SK-N-SH (cell line): ENCODE results near the gene TMEM167A. TPM values are rescaled to one million over a fixed set of nuclear protein-coding genes. Genes with fewer than 3 reads are reported as not detected.

ENCODE experiments used
- CTCF ChIA-PET: fragments of 300-600, 350-600 bp; formaldehyde crosslinking; extraction: SDS; loops from one replicate; lab custom pipeline; 2021; lab: Yijun Ruan, JAX
- POLR2A ChIA-PET: fragments of 350-600 bp; sonication (Branson Sonifier 250); formaldehyde crosslinking; extraction: SDS; loops from one replicate; lab custom pipeline; 2020; ENCODE audit warnings: antibody characterized with exemption, inconsistent platforms; lab: Yijun Ruan, JAX
- DNase-seq: peaks from one replicate; pipeline ENCODE4 v3.0.0; 2012
- H2AFZ ChIP-seq: fragments of 200-600 bp; sonication (generic); 2 replicates; pipeline ENCODE4 v1.8.1; 2016; ENCODE audit warnings: antibody characterized with exemption, mild to moderate bottlenecking, low read depth
- H3F3A ChIP-seq: fragments of 200-600 bp; sonication (generic); replicated peaks from 2 replicates; pipeline ENCODE3; 2016; ENCODE audit warnings: antibody characterized with exemption, mild to moderate bottlenecking; ENCODE audit not compliant: insufficient read depth
- H3K27ac ChIP-seq, 2 experiments: fragments of 200-500 bp in 1 of 2; fragments of 200-600 bp in 1 of 2; sonication (Bioruptor generic) in 1 of 2; sonication (generic), shearing (Covaris generic) in 1 of 2; 2 replicates each; pipeline versions ENCODE4 v1.5.1 to v1.6.1; 2014 to 2016; ENCODE audit warnings: low read depth in 2 of 2, inconsistent platforms in 1 of 2, low read length in 1 of 2, mild to moderate bottlenecking in 1 of 2, mixed read lengths in 1 of 2
- H3K27me3 ChIP-seq: fragments of 200-600 bp; sonication (generic), shearing (Covaris generic); 2 replicates; pipeline ENCODE4 v1.6.1; 2016; ENCODE audit warnings: mixed run types; ENCODE audit not compliant: insufficient read depth
- H3K36me3 ChIP-seq, 2 experiments: fragments of 200-500 bp in 1 of 2; fragments of 200-600 bp in 1 of 2; sonication (Bioruptor generic) in 1 of 2; sonication (generic) in 1 of 2; replicated peaks in 1 of 2; 2 replicates each; pipeline versions ENCODE3 to v1.5.1; 2014 to 2016; ENCODE audit warnings: low read length in 1 of 2, mild to moderate bottlenecking in 1 of 2; ENCODE audit not compliant: insufficient read depth in 2 of 2, control insufficient read depth in 1 of 2
- H3K4me1 ChIP-seq, 2 experiments: fragments of 200-500 bp in 1 of 2; fragments of 200-600 bp in 1 of 2; sonication (Bioruptor generic) in 1 of 2; sonication (generic), shearing (Covaris generic) in 1 of 2; 2 replicates each; pipeline versions ENCODE4 v1.5.1 to v1.6.1; 2014 to 2016; ENCODE audit warnings: low read depth in 1 of 2, low read length in 1 of 2, mixed run types in 1 of 2; ENCODE audit not compliant: insufficient read depth in 2 of 2, control insufficient read depth in 1 of 2
- H3K4me2 ChIP-seq: fragments of 200-600 bp; sonication (generic), shearing (Covaris generic); 2 replicates; pipeline ENCODE4 v1.6.1; 2017; ENCODE audit warnings: mixed run types
- H3K4me3 ChIP-seq, 2 experiments: fragments of 200-500 bp in 1 of 2; fragments of 200-600 bp in 1 of 2; sonication (Bioruptor generic) in 1 of 2; sonication (generic), shearing (Covaris generic) in 1 of 2; 2 replicates each; pipeline versions ENCODE4 v1.5.1 to v1.8.1; 2014 to 2016; ENCODE audit warnings: low read depth in 2 of 2, inconsistent platforms in 1 of 2, low read length in 1 of 2, mild to moderate bottlenecking in 1 of 2, mixed read lengths in 1 of 2, moderate library complexity in 1 of 2
- H3K79me2 ChIP-seq: fragments of 200-600 bp; sonication (generic); 2 replicates; pipeline ENCODE4 v1.8.1; 2017; ENCODE audit warnings: mild to moderate bottlenecking; ENCODE audit not compliant: insufficient read depth
- H3K9ac ChIP-seq: fragments of 200-600 bp; sonication (generic); 2 replicates; pipeline ENCODE4 v1.6.1; 2017; ENCODE audit warnings: mixed run types
- H3K9me2 ChIP-seq: fragments of 200-600 bp; sonication (generic); 2 replicates; pipeline ENCODE4 v1.6.1; 2017; ENCODE audit warnings: mixed run types
- H3K9me3 ChIP-seq: fragments of 200-600 bp; sonication (generic); 2 replicates; pipeline ENCODE4 v1.6.1; 2017; ENCODE audit warnings: mixed run types, mild to moderate bottlenecking, moderate library complexity
- H4K20me1 ChIP-seq: fragments of 200-600 bp; sonication (generic); 2 replicates; pipeline ENCODE4 v1.6.1; 2017; ENCODE audit warnings: mild to moderate bottlenecking, mixed run types; ENCODE audit not compliant: insufficient read depth
- ELF1 ChIP-seq: IDR thresholded peaks from 2 replicates; pipeline ENCODE4 v1.4.0; 2012
- EZH2phosphoT487 ChIP-seq: fragments of 200-600 bp; sonication (generic); IDR thresholded peaks from 2 replicates; pipeline ENCODE4 v1.6.1; 2017; ENCODE audit warnings: low read depth, mixed run types, mild to moderate bottlenecking, antibody characterized with exemption, moderate library complexity, borderline replicate concordance
- FOXM1 ChIP-seq: IDR thresholded peaks from 2 replicates; pipeline ENCODE4 v1.4.0; 2012; ENCODE audit warnings: low read depth, mild to moderate bottlenecking
- GABPA ChIP-seq: IDR thresholded peaks from 2 replicates; pipeline ENCODE4 v1.4.0; 2012; ENCODE audit warnings: low read depth, mild to moderate bottlenecking
- GATA2 ChIP-seq: sonication (generic); formaldehyde crosslinking; IDR thresholded peaks from 2 replicates; pipeline ENCODE4 v1.5.0; 2020; ENCODE audit warnings: mild to moderate bottlenecking, missing genetic modification reagents
- RAD21 ChIP-seq: IDR thresholded peaks from 2 replicates; pipeline ENCODE4 v1.6.1; 2012; ENCODE audit warnings: mild to moderate bottlenecking, low read length
- RCOR1 ChIP-seq: fragments of 150-350 bp; IDR thresholded peaks from 2 replicates; pipeline ENCODE4 v1.6.1; 2017; ENCODE audit warnings: antibody characterized with exemption, low read length
- RFX5 ChIP-seq: IDR thresholded peaks from 2 replicates; pipeline ENCODE4 v1.6.1; 2012; ENCODE audit warnings: mild to moderate bottlenecking, improper control_type of control experiment, low read length
- RXRA ChIP-seq: IDR thresholded peaks from 2 replicates; pipeline ENCODE4 v1.4.0; 2012; ENCODE audit warnings: low read depth, mild to moderate bottlenecking, borderline replicate concordance
- SIN3A ChIP-seq: IDR thresholded peaks from 2 replicates; pipeline ENCODE4 v1.6.1; 2012; ENCODE audit warnings: low read depth, mild to moderate bottlenecking, low read length, moderate library complexity, borderline replicate concordance
- SMC3 ChIP-seq: IDR thresholded peaks from 2 replicates; pipeline ENCODE4 v1.6.1; 2012; ENCODE audit warnings: low read depth, low read length, improper control_type of control experiment
- TAF1 ChIP-seq: IDR thresholded peaks from 2 replicates; pipeline ENCODE4 v1.6.1; 2012; ENCODE audit warnings: low read depth, mild to moderate bottlenecking, low read length, moderate library complexity, borderline replicate concordance
- TCF12 ChIP-seq: IDR thresholded peaks from 2 replicates; pipeline ENCODE4 v1.4.0; 2012
- TEAD4 ChIP-seq: IDR thresholded peaks from 2 replicates; pipeline ENCODE4 v1.4.0; 2012; ENCODE audit warnings: mild to moderate bottlenecking, borderline replicate concordance; ENCODE audit not compliant: insufficient read depth
- YY1 ChIP-seq: IDR thresholded peaks from 2 replicates; pipeline ENCODE4 v1.4.0; 2012; ENCODE audit warnings: low read depth, mild to moderate bottlenecking
- WGBS: methylation state at CpG from one replicate; pipeline ENCODE4 v1.1.6; 2017; ENCODE audit warnings: low lambda C conversion rate; 5-methylcytosine and 5-hydroxymethylcytosine counted together
- polyA plus RNA-seq, 3 experiments: library from polyadenylated mRNA; depleted of rRNA; stranded (reverse); fragments of >200 nt; gene quantifications; 2 replicates each; pipeline ENCODE4 v1.2.3, GENCODE V29; 2012
- TF ChIP-seq, protein P1 (sequence below): fragments of 150-350 bp; IDR thresholded peaks from 2 replicates; pipeline ENCODE4 v1.6.1; 2016; ENCODE audit warnings: mild to moderate bottlenecking, low read depth, low read length
- TF ChIP-seq, protein P2 (sequence below): IDR thresholded peaks from 2 replicates; pipeline ENCODE4 v1.4.0; 2012; ENCODE audit warnings: low read depth, borderline replicate concordance
- TF ChIP-seq, protein P3 (sequence below): IDR thresholded peaks from 2 replicates; pipeline ENCODE4 v1.6.1; 2012; ENCODE audit warnings: mild to moderate bottlenecking, low read depth, low read length, moderate library complexity
- TF ChIP-seq, protein P4 (sequence below): fragments of 150-350 bp; IDR thresholded peaks from 2 replicates; pipeline ENCODE4 v1.6.1; 2017; ENCODE audit warnings: antibody characterized with exemption, low read length, low read depth, borderline replicate concordance
- TF ChIP-seq, protein P5 (sequence below): IDR thresholded peaks from 2 replicates; pipeline ENCODE4; 2012

The TMEM167A gene
- polyA plus RNA-seq, 1 of the 3 experiments (the other 2 are of a cell fraction) = 23.7 TPM

DNA sequence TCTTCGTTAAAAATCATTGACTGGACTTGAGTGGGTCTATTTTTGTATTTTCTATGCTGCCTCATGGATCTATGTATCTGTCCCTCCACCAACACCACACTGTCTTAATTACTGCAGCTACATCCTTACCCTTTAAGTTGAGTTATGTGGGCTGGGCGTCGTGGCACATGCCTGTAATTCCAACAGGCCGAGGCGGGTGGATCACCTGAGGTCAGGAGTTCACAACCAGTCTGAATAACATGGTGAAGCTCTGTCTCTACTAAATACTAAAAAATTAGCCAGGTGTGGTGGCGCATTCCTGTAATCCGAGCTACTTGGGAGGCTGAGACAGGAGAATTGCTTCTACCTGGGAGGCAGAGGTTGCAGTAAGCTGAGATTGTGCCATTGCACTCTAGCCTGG lies 48.4 kb upstream of the TMEM167A start (continued):
- TF ChIP-seq, protein P1, sequence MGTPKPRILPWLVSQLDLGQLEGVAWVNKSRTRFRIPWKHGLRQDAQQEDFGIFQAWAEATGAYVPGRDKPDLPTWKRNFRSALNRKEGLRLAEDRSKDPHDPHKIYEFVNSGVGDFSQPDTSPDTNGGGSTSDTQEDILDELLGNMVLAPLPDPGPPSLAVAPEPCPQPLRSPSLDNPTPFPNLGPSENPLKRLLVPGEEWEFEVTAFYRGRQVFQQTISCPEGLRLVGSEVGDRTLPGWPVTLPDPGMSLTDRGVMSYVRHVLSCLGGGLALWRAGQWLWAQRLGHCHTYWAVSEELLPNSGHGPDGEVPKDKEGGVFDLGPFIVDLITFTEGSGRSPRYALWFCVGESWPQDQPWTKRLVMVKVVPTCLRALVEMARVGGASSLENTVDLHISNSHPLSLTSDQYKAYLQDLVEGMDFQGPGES = no peak
- TF ChIP-seq, protein P2, sequence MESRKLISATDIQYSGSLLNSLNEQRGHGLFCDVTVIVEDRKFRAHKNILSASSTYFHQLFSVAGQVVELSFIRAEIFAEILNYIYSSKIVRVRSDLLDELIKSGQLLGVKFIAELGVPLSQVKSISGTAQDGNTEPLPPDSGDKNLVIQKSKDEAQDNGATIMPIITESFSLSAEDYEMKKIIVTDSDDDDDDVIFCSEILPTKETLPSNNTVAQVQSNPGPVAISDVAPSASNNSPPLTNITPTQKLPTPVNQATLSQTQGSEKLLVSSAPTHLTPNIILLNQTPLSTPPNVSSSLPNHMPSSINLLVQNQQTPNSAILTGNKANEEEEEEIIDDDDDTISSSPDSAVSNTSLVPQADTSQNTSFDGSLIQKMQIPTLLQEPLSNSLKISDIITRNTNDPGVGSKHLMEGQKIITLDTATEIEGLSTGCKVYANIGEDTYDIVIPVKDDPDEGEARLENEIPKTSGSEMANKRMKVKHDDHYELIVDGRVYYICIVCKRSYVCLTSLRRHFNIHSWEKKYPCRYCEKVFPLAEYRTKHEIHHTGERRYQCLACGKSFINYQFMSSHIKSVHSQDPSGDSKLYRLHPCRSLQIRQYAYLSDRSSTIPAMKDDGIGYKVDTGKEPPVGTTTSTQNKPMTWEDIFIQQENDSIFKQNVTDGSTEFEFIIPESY = no peak
- TF ChIP-seq, protein P3, sequence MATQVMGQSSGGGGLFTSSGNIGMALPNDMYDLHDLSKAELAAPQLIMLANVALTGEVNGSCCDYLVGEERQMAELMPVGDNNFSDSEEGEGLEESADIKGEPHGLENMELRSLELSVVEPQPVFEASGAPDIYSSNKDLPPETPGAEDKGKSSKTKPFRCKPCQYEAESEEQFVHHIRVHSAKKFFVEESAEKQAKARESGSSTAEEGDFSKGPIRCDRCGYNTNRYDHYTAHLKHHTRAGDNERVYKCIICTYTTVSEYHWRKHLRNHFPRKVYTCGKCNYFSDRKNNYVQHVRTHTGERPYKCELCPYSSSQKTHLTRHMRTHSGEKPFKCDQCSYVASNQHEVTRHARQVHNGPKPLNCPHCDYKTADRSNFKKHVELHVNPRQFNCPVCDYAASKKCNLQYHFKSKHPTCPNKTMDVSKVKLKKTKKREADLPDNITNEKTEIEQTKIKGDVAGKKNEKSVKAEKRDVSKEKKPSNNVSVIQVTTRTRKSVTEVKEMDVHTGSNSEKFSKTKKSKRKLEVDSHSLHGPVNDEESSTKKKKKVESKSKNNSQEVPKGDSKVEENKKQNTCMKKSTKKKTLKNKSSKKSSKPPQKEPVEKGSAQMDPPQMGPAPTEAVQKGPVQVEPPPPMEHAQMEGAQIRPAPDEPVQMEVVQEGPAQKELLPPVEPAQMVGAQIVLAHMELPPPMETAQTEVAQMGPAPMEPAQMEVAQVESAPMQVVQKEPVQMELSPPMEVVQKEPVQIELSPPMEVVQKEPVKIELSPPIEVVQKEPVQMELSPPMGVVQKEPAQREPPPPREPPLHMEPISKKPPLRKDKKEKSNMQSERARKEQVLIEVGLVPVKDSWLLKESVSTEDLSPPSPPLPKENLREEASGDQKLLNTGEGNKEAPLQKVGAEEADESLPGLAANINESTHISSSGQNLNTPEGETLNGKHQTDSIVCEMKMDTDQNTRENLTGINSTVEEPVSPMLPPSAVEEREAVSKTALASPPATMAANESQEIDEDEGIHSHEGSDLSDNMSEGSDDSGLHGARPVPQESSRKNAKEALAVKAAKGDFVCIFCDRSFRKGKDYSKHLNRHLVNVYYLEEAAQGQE = no peak
- TF ChIP-seq EZH2phosphoT487 (no peak), ELF1 (no peak)
- TF ChIP-seq, all 33 proteins: peak for 0

GRCh38 chr5:83124593-83124992 lies 47.4 kb upstream of the TMEM167A start:
- no peaks in the 10 kb centered on the region for H3K79me2 ChIP-seq
- no peak overlapping the region for H3K4me2 ChIP-seq
- H3K27ac ChIP-seq = no peak overlapping the region
- no peaks in the 10 kb centered on the region for H3K4me1 ChIP-seq
- no peaks in the 10 kb centered on the region for H3K27me3 ChIP-seq
- DNase-seq = no peak
- H3K9me2 ChIP-seq = no peaks in the 10 kb centered on the region
- H3F3A ChIP-seq = no peaks in the 10 kb centered on the region
- no peak overlapping the region for H3K4me3 ChIP-seq
- no peak overlapping the region for H3K9ac ChIP-seq
- TF ChIP-seq GABPA = no peak
- TF ChIP-seq YY1 = no peak
- no peak for TF ChIP-seq TCF12
- no peak for TF ChIP-seq RFX5
- TF ChIP-seq GATA2 (CRISPR knock-in tag) = no peak
- TF ChIP-seq FOXM1 = no peak
- TF ChIP-seq RAD21 = no peak
- TF ChIP-seq, protein P4, sequence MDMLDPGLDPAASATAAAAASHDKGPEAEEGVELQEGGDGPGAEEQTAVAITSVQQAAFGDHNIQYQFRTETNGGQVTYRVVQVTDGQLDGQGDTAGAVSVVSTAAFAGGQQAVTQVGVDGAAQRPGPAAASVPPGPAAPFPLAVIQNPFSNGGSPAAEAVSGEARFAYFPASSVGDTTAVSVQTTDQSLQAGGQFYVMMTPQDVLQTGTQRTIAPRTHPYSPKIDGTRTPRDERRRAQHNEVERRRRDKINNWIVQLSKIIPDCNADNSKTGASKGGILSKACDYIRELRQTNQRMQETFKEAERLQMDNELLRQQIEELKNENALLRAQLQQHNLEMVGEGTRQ = no peak
- no peak for TF ChIP-seq SMC3
- TF ChIP-seq TEAD4 = no peak
- no peak for TF ChIP-seq RXRA
- no peak for TF ChIP-seq SIN3A
- TF ChIP-seq, protein P5, sequence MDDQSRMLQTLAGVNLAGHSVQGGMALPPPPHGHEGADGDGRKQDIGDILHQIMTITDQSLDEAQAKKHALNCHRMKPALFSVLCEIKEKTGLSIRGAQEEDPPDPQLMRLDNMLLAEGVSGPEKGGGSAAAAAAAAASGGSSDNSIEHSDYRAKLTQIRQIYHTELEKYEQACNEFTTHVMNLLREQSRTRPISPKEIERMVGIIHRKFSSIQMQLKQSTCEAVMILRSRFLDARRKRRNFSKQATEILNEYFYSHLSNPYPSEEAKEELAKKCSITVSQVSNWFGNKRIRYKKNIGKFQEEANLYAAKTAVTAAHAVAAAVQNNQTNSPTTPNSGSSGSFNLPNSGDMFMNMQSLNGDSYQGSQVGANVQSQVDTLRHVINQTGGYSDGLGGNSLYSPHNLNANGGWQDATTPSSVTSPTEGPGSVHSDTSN = no peak
- no peak for TF ChIP-seq RCOR1
- TF ChIP-seq TAF1 = no peak
- TF ChIP-seq, protein P1 = no peak
- TF ChIP-seq, all 33 proteins: peak for 0
- POLR2A ChIA-PET = no interaction called here
- peaks cover 0 to 6% of the 10 kb centered on the region in 2 experiments for H3K36me3 ChIP-seq
- CTCF ChIA-PET = no interaction called here
- 74% methylated on average over 1 of the region's 1 CpG for WGBS
- no peak overlapping the region for H2AFZ ChIP-seq
- H4K20me1 ChIP-seq = no peaks in the 10 kb centered on the region
- H3K9me3 ChIP-seq = no peaks in the 10 kb centered on the region
